RKO (cell line): ENCODE results near the gene RAB27A.
"Not testable (repeated sequence)": the region's sequence is repeated elsewhere in the genome, so short reads cannot be mapped to it uniquely, and the experiment has no call there.

ENCODE experiments used
- DNase-seq: peaks from one replicate; pipeline ENCODE4 v3.0.0-alpha.2; 2016; ENCODE audit warnings: low spot score

Gene RAB27A

GRCh38 chr15:55289746-55290527, at the start of gene RAB27A:
Gene RAB27A, minus strand, starts transcription at chr15:55289813. Its CDS starts 54,879 bp downstream, at chr15:55234934.
- peak; percentile 77 for DNase-seq

DNA sequence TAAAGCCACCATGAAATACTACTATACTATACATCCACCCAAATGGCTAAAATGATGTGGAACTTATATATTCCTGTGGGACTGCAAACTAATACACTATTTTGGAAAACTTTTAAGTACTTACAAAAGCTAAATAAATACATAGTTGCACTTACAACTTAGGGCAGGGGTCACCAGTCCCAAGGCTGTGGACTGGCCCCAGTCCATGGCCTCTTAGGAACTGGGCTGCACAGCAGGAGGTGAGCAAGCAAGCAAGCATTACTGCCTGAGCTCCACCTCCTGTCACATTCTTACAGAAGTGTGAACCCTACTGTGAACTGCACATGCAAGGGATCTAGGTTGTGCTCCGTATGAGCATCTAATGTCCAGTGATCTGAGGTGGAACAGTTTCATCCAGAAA, 47.5 kb upstream of the RAB27A start:
- no peak for DNase-seq

DNA sequence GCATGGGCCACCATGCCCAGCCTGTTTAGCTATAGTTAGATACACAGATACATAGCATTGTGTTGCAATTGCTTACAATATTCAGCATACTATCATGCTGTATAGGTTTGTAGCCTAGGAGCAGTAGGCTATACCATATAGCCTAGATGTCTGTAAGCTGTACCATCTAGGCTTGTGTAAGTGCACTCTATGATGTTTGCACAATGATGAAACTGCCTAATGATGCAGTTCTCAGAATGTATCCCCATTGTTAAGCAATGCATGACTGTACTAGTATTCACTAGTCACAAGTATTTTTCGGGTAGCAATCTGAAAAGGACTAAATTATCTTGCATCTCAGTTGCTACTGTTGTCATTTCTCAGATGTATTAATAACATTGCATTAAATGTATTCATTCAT, 45.4 kb upstream of the RAB27A start:
- DNase-seq: peak; percentile 14

GRCh38 chr15:55334371-55334770, 44.8 kb upstream of the RAB27A start:
- no peak for DNase-seq

GRCh38 chr15:55327387-55327786, 37.8 kb upstream of the RAB27A start:
- no peak for DNase-seq

DNA sequence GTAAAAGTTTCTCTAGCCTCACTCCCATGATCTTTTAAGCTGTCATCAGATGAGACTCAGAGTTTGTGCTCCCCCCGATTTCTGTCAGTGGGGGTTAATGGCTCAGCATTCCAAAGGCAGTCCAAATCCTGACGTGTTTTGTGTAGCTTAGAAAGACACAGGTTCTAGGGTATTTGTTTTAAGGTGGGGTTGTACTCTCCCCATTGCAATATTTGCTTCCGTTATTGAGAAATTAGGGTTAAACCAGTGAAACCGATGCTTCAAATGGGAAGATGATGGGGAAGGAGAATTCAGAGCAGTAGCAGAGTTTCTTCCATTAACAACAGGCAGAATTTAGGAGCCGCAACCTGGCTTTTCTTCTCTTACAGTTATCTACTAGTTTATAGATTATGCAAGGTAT, 32.9 kb upstream of the RAB27A start:
- no peak for DNase-seq

GRCh38 chr15:55320963-55321362, 31.4 kb upstream of the RAB27A start:
- DNase-seq: no peak

GRCh38 chr15:55320238-55320550, 30.6 kb upstream of the RAB27A start:
- peak; percentile 32 for DNase-seq

DNA sequence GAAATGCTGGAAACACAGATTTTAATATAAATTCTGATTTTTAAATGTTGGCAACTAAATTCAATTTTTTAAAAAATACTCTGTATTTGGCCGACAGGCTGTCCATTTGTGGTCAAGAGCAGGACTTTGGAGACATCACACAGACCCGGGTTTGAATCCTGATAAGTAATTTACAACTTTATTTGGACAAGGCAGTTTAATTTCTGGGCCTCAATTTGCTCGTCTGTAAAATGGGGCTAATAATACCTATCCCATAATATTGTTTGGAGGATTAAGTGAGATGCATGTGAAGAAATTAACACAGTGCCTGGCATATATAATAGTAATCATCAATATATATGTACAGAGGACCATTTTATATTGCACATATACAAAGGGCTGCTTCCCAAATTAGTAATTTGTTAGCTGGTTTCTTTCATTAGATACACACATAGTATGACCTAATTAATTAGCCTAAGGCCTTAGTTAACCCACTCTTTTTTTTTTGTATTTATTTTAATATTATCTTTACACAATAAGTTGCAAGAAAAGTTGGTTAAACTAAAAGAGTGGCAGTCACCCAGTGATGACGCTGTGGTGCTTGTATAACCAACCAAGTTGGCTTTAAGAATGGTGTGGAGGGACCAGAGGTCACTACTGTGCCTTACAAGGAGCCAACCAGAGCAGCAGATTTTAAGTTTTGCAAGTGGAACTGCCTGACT, 30.1 kb upstream of the RAB27A start:
- peak; percentile 85 for DNase-seq

DNA sequence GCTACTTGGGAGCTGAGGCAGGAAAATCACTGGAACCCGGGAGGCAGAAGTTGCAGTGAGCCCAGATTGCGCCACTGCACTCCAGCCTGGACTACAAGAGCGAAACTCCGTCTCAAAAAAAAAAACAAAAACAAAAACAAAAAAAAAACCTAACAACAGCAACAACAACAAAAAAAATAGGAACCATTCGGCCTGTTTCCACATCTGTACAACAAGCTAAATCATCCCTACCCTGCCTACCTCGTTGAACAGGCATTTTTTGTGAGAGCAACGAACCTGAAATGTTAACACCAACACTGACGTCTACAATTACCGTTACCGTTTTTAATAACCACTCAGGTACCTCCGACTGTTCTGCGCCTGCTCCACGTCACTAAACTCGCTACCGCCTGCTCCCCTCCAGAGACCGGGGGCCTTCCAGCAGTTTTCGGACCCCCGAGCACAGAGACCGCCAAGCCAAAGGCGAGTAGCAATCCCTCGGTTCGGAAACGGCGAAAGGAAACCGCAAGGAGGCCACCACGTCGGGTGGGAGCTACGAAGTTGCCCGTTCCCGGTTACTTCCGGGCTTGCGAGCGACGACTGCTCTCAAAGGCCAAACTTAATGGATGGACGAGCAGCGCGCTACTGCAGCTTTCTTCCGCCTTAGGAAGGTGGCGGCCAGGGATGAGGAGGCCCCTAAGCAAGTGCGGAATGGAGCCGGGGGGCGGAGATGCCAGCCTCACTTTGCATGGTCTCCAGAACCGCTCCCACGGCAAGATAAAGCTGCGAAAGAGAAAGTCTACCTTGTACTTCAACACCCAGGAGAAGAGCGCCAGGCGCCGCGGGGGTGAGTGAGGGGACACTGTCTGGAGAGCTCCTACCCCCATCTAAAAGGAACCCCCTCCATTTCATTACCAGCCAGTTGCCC, 29.2 kb upstream of the RAB27A start, which contains the start of the genes PIGB and PIGBOS1:
Gene PIGB (plus strand): TSS at position 635 of the 907 bp plus-strand sequence. CDS start 29 bp downstream, at position 664.
Gene PIGBOS1 (minus strand): TSS at position 536 of the 907 bp plus-strand sequence. CDS start 1,331 bp downstream, outside the sequence.
- DNase-seq: peak; percentile 91

DNA sequence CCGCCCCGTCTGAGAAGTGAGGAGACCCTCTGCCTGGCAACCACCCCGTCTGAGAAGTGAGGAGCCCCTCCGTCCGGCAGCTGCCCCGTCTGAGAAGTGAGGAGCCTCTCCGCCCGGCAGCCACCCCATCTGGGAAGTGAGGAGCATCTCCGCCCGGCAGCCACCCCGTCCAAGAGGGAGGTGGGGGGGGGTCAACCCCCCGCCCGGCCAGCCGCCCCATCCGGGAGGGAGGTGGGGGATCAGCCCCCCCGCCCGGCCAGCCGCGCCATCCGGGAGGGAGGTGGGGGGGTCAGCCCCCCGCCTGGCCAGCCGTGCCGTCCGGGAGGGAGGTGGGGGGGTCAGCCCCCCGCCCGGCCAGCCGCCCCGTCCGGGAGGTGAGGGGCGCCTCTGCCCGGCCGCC, 13.2 kb upstream of the RAB27A start:
- DNase-seq: not testable (repeated sequence)

DNA sequence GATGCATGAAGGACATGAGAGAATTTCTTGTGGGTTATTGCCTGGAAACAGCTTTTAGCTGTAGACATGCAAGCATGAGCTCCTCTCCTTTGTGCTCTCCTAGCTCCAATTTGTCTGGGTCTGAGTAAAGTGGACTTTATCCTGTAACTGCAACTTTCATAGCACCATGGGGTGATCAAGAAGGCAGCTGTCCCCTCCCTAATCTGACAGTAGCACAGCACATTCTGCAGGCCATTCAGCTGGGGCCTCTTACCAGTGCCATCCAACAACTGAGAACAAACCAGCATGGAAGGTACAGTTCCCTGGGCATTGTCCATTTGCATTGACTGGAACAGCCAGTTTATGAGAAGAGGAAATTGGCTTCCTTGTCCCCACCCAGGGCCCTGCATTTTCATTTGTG, 7.7 kb upstream of the RAB27A start:
- DNase-seq: no peak

DNA sequence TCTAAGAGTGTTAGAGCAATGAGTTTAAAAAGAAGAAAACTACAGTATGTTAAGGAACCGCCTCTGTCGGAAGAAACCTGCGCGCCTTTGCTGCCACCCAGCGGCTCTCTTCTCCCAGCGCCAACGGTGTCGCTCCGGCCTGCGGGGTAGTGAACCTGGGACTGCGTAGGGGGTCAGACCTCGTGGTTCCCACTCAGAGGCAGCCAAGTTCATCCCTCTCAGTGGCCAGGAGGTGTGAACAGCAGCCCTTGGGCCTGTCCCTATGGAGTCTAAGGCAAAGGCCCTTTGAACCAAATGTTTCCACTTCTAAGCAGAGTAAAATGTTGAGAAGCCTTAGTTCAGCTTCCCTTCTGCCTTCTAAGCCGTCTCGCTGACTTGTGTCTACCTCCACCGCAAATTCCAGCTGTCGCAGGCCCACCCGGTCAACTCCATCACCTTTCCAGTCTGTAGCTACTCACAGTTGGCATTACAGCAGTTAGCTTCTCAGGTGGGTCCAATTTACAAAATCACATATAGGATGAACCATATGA, 980 bp upstream of the RAB27A start:
- DNase-seq: peak; percentile 88

GRCh38 chr15:55289011-55289745, 435 bp downstream of the RAB27A start:
- peak; percentile 51 for DNase-seq

GRCh38 chr15:55288006-55288717, 1.5 kb downstream of the RAB27A start:
- no peak for DNase-seq

GRCh38 chr15:55286442-55287189, 3.0 kb downstream of the RAB27A start:
- not testable (repeated sequence) for DNase-seq

- no peak for DNase-seq
Measured at GRCh38 chr15:55284426-55284825, 5.2 kb downstream of the RAB27A start.

- DNase-seq: no peak
Measured at GRCh38 chr15:55283379-55284147, 6.0 kb downstream of the RAB27A start.

GRCh38 chr15:55282284-55282833, 7.3 kb downstream of the RAB27A start:
- peak; percentile 49 for DNase-seq
